Suprapubic skin (tissue), 4 donors: ENCODE measurements around the gene WDR91. TPM values are rescaled to one million over a fixed set of nuclear protein-coding genes. Genes with fewer than 3 reads are reported as not detected.

Source experiments
- DNase-seq, 2 donors: peaks; one replicate each; pipeline ENCODE4 v3.0.0-alpha.2; 2019; ENCODE audit warnings: low spot score in 2 of 2
- H3K27ac ChIP-seq: fragments of 200-600 bp; sonication (generic); one replicate; pipeline ENCODE4 v1.5.1; 2019
- H3K27me3 ChIP-seq: fragments of 200-600 bp; sonication (generic); one replicate; pipeline ENCODE4 v1.5.1; 2019
- H3K36me3 ChIP-seq: fragments of 200-600 bp; sonication (generic); one replicate; pipeline ENCODE4 v1.5.1; 2019
- H3K4me1 ChIP-seq: fragments of 200-600 bp; sonication (generic); one replicate; pipeline ENCODE4 v1.5.1; 2019
- H3K4me3 ChIP-seq: fragments of 200-600 bp; sonication (generic); one replicate; pipeline ENCODE4 v1.5.1; 2019; ENCODE audit warnings: mild to moderate bottlenecking
- H3K9me3 ChIP-seq: fragments of 200-600 bp; sonication (generic); one replicate; pipeline ENCODE4 v1.5.1; 2019
- EP300 ChIP-seq: sonication (generic); formaldehyde crosslinking; IDR thresholded peaks from one replicate; pipeline ENCODE4 v1.6.1; 2017; ENCODE audit warnings: antibody characterized with exemption
- POLR2A ChIP-seq, 2 donors: fragments of 450-650 bp; IDR thresholded peaks; one replicate each; pipeline ENCODE4 v1.6.1; 2017; ENCODE audit warnings: antibody characterized with exemption in 2 of 2, mild to moderate bottlenecking in 2 of 2, moderate library complexity in 2 of 2
- POLR2AphosphoS5 ChIP-seq, 3 donors: sonication (generic); formaldehyde crosslinking; IDR thresholded peaks; one replicate each; pipeline ENCODE4 v1.6.1; 2017; ENCODE audit warnings: antibody characterized with exemption in 3 of 3
- WGBS: methylation state at CpG from one replicate; pipeline ENCODE4 v1.1.5; 2018; 5-methylcytosine and 5-hydroxymethylcytosine counted together
- total RNA-seq, 4 donors: library from RNA; depleted of rRNA; stranded (reverse); fragments of >200 nt; gene quantifications; one replicate each; pipeline ENCODE4 v1.1.0, GENCODE V29; 2016
- TF ChIP-seq, protein P1 (sequence below), 2 donors: fragments of 200-600 bp in 1 of 2; fragments of 450-650 bp in 1 of 2; sonication (generic) in 1 of 2; IDR thresholded peaks; one replicate each; pipeline ENCODE4 v1.5.1; 2016 to 2019; ENCODE audit warnings: antibody characterized with exemption in 2 of 2, mild to moderate bottlenecking in 1 of 2, moderate library complexity in 1 of 2

WDR91 gene
- total RNA-seq, 4 donors from 2014 or later = 18.1 to 38.9 (median 29.4) TPM

DNA sequence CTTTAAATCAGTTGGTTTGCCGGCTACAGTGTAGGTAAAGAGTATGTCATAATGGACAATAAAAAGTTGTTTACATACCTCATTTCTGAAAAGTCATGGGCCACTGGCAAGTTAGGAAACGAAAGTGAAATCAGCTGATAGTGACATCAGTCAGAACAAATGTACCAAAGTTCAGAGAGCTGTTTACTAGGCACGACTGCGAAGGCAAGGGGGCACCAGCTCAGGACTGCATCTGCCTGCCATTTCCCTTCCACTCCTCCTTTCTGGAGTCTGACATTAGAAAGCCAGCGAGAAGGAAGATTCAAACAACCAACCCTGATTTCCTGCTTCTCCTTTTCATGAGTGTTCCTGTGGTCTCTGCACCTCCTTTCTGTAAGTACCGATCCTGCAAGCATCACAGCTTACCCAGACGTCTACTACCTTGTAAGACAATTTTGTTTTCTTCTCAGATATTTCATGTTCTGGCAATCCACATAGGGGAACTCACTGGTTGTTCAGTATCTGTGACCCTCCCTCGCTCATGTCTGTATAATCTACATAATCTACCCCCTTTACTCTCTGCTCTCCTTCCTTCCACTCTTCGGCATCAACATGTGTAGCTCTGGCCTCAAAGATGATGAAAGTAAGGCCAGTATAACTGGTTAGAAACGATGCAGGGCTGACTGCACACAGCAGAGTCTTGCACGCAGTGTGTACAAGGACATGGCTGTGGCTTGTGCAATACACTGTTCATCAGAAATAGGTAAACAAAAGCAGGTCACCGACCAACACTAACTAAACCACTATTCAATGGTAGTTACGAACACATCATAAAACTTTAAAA is 63.2 kb downstream of the WDR91 start, which contains the start of gene TMEM140:
Gene TMEM140 (plus strand): TSS at position 174 of the 823 bp plus-strand sequence. CDS start 16,370 bp downstream, outside the sequence.
- DNase-seq = no peak
- 30% methylated on average over 13 of the region's 13 CpGs for WGBS
- H3K4me3 ChIP-seq = peak within 1 kb of the TSS; percentile 49
- H3K36me3 ChIP-seq = no peaks in the 10 kb centered on the region
- no peaks in the 10 kb centered on the region for H3K27me3 ChIP-seq
- peaks cover 12% of the 10 kb centered on the region for H3K4me1 ChIP-seq
- no peaks in the 10 kb centered on the region for H3K9me3 ChIP-seq
- peak within 1 kb of the TSS; percentile 83 for H3K27ac ChIP-seq
- TF ChIP-seq POLR2A (IDR thresholded peaks at IDR 0.05) (peak in 1 of 2 donors; percentile 41), EP300 (no peak)

DNA sequence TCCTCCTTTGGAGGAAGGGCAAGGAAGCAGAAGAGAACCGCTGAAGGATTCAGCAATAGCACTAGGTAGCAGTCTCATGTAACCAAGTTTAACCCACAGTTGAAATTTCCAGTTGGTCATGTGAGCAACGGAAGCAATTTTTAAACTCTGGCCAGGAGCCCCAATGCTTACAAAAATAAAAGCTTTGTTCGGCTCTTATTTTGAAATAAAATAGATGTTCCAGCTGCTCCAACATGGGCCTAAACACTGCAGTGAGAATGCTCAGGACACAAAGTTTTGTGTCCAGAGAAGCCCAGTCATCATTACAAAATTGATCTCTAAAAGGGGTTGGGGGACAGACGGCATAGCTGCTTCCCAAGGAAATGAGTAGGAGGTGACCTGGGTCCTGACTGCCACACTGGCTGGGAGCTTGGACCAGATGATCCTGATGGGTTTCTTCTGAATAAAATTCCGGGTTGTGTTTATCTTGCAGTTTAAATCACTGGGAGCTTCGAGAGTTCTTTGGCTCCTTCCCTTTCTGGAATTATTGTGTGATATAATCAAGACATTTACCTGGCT is 63.9 kb downstream of the WDR91 start:
- no peak for DNase-seq

DNA sequence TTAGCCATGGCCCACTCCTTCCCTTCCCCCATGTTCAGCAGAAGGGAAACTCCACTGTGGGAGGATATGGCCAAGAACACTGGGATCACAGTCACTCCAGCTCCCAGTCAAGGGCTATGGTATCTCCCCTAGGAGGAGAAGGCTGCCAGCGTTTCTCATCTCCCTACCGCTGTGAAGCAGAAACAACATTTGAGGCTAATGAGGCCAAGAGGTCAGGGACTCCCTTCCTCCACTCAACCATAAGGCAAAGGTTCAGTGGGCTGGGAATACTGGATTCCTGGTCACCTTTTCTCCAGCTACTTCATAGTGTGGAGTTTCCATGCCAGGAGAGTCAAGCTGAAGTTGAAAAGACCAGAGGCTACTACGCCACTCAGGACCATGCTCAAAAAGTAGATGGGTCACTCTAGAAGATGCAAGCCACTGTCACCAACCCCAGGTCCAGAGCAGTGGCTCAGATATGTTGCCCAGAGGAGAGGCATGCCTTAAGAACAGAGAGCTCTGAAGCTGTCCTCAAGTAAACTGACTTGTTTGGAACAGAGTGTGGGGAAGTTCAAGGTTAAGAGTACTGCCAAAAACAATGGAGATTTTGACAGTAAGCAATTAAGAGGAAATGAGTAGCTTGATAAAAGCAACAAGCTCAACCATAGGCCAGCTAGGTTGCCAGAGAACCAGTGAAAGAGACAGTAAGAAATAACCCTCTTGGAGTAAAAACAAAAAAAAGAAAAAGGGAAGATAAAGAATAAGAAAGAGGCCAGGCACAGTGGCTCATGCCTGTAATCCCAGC is 67.2 kb downstream of the WDR91 start:
- Histone ChIP-seq H3K36me3 (no peaks in the 10 kb centered on the region), H3K9me3 (no peaks in the 10 kb centered on the region), H3K27ac (no peak overlapping the region), H3K4me3 (no peak overlapping the region), H3K4me1 (peaks cover 4% of the 10 kb centered on the region), H3K27me3 (no peaks in the 10 kb centered on the region)
- no peak for DNase-seq
- 81% methylated on average over 3 of the region's 3 CpGs for WGBS
- no peak for TF ChIP-seq EP300
- no peak for TF ChIP-seq POLR2A (IDR thresholded peaks at IDR 0.05)
- TF ChIP-seq POLR2AphosphoS5 (IDR thresholded peaks at IDR 0.05) = no peak
- TF ChIP-seq, protein P1, sequence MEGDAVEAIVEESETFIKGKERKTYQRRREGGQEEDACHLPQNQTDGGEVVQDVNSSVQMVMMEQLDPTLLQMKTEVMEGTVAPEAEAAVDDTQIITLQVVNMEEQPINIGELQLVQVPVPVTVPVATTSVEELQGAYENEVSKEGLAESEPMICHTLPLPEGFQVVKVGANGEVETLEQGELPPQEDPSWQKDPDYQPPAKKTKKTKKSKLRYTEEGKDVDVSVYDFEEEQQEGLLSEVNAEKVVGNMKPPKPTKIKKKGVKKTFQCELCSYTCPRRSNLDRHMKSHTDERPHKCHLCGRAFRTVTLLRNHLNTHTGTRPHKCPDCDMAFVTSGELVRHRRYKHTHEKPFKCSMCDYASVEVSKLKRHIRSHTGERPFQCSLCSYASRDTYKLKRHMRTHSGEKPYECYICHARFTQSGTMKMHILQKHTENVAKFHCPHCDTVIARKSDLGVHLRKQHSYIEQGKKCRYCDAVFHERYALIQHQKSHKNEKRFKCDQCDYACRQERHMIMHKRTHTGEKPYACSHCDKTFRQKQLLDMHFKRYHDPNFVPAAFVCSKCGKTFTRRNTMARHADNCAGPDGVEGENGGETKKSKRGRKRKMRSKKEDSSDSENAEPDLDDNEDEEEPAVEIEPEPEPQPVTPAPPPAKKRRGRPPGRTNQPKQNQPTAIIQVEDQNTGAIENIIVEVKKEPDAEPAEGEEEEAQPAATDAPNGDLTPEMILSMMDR (IDR thresholded peaks at IDR 0.05) = no peak

More for the DNA sequence above, 63.9 kb downstream of the WDR91 start:
- TF ChIP-seq POLR2A (IDR thresholded peaks at IDR 0.05) (no peak), POLR2AphosphoS5 (IDR thresholded peaks at IDR 0.05) (no peak), EP300 (no peak)
- TF ChIP-seq, protein P1 (IDR thresholded peaks at IDR 0.05) = no peak
- peak overlapping the region; percentile 83 for H3K27ac ChIP-seq
- peaks cover 12% of the 10 kb centered on the region for H3K4me1 ChIP-seq
- 23% methylated on average over 6 of the region's 6 CpGs for WGBS
- peak overlapping the region; percentile 49 for H3K4me3 ChIP-seq
- no peaks in the 10 kb centered on the region for H3K36me3 ChIP-seq
- no peaks in the 10 kb centered on the region for H3K9me3 ChIP-seq
- no peaks in the 10 kb centered on the region for H3K27me3 ChIP-seq

Other genes with a start within 250 kb of the WDR91 start
- gene AGBL3, start 225.0 kb downstream of the WDR91 start, total RNA-seq = 1 to 10 TPM in 1 of 4 donors, under 1 TPM in 2, not detected in 1; 0.49 to 2.4 (median 0.94) TPM
- gene TMEM140, start 63.5 kb downstream of the WDR91 start, total RNA-seq = 10 to 100 TPM in 1 of 4 donors, 1 to 10 TPM in 3; 2.7 to 11.0 (median 4.7) TPM
- gene CYREN, start 40.8 kb downstream of the WDR91 start, total RNA-seq = 10 to 100 TPM; 25.2 to 40.0 (median 32.4) TPM
- 1 to 10 TPM in 1 of 4 donors, not detected in 3; 6.8 TPM for gene STRA8, start 22.3 kb upstream of the WDR91 start, total RNA-seq